ENCODE data around the gene RIPK1.

The RIPK1 gene

GRCh38 chr6:3035397-3035796 lies 32.9 kb upstream of the RIPK1 start:
- Histone ChIP-seq H3K27ac (no peak overlapping the region), H3K4me3 (ENCODE audit: low read depth, low read length) (no peak overlapping the region), H3K27me3 (replicated peaks) (no peaks in the 10 kb centered on the region), H3K36me3 (replicated peaks) (no peaks in the 10 kb centered on the region)
- no peak for TF ChIP-seq CTCF (IDR thresholded peaks at IDR 0.05; ENCODE audit: low read depth, low read length, missing control alignments)
- in situ Hi-C loops (cut with HindIII; ENCODE audit: low pct_ligation_motif_present, low sequenced_read_pairs): no loop called here
- DNase-seq: no peak

- no peak for TF ChIP-seq CTCF (IDR thresholded peaks at IDR 0.05; ENCODE audit: low read depth, low read length, missing control alignments)
- in situ Hi-C loops (cut with HindIII; ENCODE audit: low pct_ligation_motif_present, low sequenced_read_pairs): no loop called here
These were observed 31.2 kb upstream of the RIPK1 start for GRCh38 chr6:3036861-3037637.

GRCh38 chr6:3037638-3038365 lies 30.5 kb upstream of the RIPK1 start:
- no peak for TF ChIP-seq CTCF (IDR thresholded peaks at IDR 0.05; ENCODE audit: low read depth, low read length, missing control alignments)
- no peak overlapping the region for H3K27ac ChIP-seq
- in situ Hi-C loops (cut with HindIII; ENCODE audit: low pct_ligation_motif_present, low sequenced_read_pairs): no loop called here
- DNase-seq: no peak
- no peaks in the 10 kb centered on the region for H3K27me3 ChIP-seq (replicated peaks)
- H3K4me3 ChIP-seq (ENCODE audit: low read depth, low read length): no peak overlapping the region
- H3K36me3 ChIP-seq (replicated peaks): no peaks in the 10 kb centered on the region

More at GRCh38 chr6:3036861-3037637, 31.2 kb upstream of the RIPK1 start:
- Histone ChIP-seq H3K27me3 (replicated peaks) (no peaks in the 10 kb centered on the region), H3K4me3 (ENCODE audit: low read depth, low read length) (no peak overlapping the region), H3K36me3 (replicated peaks) (no peaks in the 10 kb centered on the region), H3K27ac (no peak overlapping the region)
- DNase-seq: no peak

- in situ Hi-C loops (cut with HindIII; ENCODE audit: low pct_ligation_motif_present, low sequenced_read_pairs): no loop called here
- no peaks in the 10 kb centered on the region for H3K36me3 ChIP-seq (replicated peaks)
- H3K27ac ChIP-seq: no peak overlapping the region
- no peak for DNase-seq
- no peaks in the 10 kb centered on the region for H3K27me3 ChIP-seq (replicated peaks)
- TF ChIP-seq CTCF (IDR thresholded peaks at IDR 0.05; ENCODE audit: low read depth, low read length, missing control alignments): no peak
- no peak overlapping the region for H3K4me3 ChIP-seq (ENCODE audit: low read depth, low read length)
These were observed 28.9 kb upstream of the RIPK1 start for GRCh38 chr6:3039384-3039783.

GRCh38 chr6:3041147-3041546 lies 27.1 kb upstream of the RIPK1 start:
- no peak overlapping the region for H3K4me3 ChIP-seq (ENCODE audit: low read depth, low read length)
- no peaks in the 10 kb centered on the region for H3K36me3 ChIP-seq (replicated peaks)
- no peaks in the 10 kb centered on the region for H3K27me3 ChIP-seq (replicated peaks)
- TF ChIP-seq CTCF (IDR thresholded peaks at IDR 0.05; ENCODE audit: low read depth, low read length, missing control alignments): no peak
- in situ Hi-C loops (cut with HindIII; ENCODE audit: low pct_ligation_motif_present, low sequenced_read_pairs): no loop called here
- DNase-seq: no peak
- H3K27ac ChIP-seq: no peak overlapping the region

Data from brain microvascular endothelial cell (primary cell).